ENCODE results near the gene S100A16.
"Not testable (repeated sequence)": the region's sequence is repeated elsewhere in the genome, so short reads cannot be mapped to it uniquely, and the experiment has no call there.

The S100A16 gene

DNA sequence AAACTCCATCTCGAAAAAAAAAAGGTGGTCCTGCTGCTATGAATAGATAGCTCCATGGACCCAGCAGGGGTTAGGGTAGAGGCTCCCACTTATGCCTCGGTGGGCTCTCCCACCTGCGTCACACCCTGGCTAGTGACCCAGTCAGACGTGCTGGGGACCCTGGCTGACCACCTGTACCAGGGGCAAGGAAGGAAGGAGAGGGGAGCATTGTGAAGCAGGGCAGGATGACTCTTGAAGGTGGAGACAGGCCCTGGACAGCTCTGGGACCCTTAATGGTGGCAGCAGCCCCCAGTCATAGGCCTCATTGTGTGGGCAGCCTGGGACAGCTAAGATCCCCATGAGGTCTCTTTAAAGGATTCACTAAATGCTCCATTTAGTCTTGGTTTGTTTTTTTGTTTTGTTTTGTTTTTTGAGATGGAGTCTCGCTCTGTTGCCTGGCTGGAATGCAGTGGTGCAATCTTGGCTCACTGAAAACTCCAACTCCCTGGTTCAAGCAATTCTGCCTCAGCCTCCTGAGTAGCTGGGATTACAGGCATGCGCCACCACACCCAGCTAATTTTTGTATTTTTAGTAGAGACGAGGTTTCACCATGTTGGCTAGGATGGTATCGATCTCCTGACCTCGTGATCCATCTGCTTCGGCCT, 35.2 kb upstream of the S100A16 start:
- H3K27ac ChIP-seq (ENCODE audit: low read depth, low read length): no peak overlapping the region
- H3K9ac ChIP-seq (ENCODE audit: low read length): no peak overlapping the region
- H3K4me1 ChIP-seq (ENCODE audit: control insufficient read depth, insufficient read depth, low read length): peaks cover 2% of the 10 kb centered on the region
- H3K4me3 ChIP-seq (ENCODE audit: low read length): no peak overlapping the region
- H3K36me3 ChIP-seq (ENCODE audit: control insufficient read depth, insufficient read depth, low read length): peaks cover 22% of the 10 kb centered on the region
- H3K27me3 ChIP-seq (ENCODE audit: control insufficient read depth, insufficient read depth, low read length): no peaks in the 10 kb centered on the region

DNA sequence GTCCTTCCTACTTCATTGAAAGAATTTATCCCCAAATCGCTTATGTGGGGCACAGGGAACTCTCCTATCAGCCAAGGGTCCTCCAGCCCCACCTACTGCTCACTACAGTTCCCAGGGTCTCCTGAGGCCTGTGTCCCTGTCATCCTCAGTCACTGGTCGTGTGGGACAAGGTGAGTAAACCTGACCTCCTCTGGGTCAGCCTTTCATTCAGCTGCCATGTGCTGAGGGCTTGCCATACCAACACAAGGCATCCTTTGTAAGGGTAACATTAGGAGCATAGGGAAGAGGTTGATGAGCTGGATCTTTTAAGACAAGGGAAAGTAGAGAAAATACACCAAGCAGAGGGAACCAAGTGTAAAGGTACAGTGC, 34.4 kb upstream of the S100A16 start:
- Histone ChIP-seq H3K27ac (ENCODE audit: low read depth, low read length) (no peak overlapping the region), H3K4me1 (ENCODE audit: control insufficient read depth, insufficient read depth, low read length) (peaks cover 2% of the 10 kb centered on the region), H3K36me3 (ENCODE audit: control insufficient read depth, insufficient read depth, low read length) (peaks cover 30% of the 10 kb centered on the region), H3K4me3 (ENCODE audit: low read length) (no peak overlapping the region), H3K27me3 (ENCODE audit: control insufficient read depth, insufficient read depth, low read length) (no peaks in the 10 kb centered on the region), H3K9ac (ENCODE audit: low read length) (no peak overlapping the region)

DNA sequence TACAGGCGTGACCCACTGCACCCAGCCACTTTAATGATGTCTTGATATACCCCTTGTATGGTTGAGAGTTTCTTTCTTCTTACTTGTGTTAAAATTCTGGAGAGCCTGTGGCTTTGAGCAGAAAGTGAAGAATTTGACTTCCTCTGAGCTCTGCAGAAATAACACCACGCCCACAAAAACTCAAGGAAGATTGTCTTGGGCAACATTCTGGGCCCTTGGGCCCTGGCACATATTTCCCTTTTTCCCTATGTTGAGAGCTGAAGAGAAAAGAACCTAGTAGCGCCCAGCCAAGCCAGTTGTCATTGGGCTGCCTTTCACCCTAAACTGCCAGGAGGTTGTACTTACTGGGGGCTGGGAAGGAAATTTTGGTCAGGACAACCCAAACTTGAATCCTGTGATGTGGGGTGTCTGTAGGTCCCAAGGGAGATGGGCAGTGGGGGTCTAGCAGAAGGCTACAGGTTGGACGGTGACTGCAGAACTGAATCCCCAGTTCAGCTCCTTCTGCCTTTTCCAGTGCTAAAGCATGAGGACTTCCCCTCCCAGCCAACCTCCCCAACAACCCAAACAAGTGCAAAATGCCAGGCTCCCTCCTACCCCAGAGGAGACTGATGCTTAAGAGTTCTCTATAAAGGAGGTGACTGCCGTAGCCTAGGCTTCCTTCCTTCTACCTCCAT, 33.9 kb upstream of the S100A16 start:
- H3K27me3 ChIP-seq (ENCODE audit: control insufficient read depth, insufficient read depth, low read length): no peaks in the 10 kb centered on the region
- H3K9ac ChIP-seq (ENCODE audit: low read length): no peak overlapping the region
- H3K36me3 ChIP-seq (ENCODE audit: control insufficient read depth, insufficient read depth, low read length): peaks cover 35% of the 10 kb centered on the region
- no peak overlapping the region for H3K27ac ChIP-seq (ENCODE audit: low read depth, low read length)
- no peak overlapping the region for H3K4me3 ChIP-seq (ENCODE audit: low read length)
- H3K4me1 ChIP-seq (ENCODE audit: control insufficient read depth, insufficient read depth, low read length): peaks cover 2% of the 10 kb centered on the region

DNA sequence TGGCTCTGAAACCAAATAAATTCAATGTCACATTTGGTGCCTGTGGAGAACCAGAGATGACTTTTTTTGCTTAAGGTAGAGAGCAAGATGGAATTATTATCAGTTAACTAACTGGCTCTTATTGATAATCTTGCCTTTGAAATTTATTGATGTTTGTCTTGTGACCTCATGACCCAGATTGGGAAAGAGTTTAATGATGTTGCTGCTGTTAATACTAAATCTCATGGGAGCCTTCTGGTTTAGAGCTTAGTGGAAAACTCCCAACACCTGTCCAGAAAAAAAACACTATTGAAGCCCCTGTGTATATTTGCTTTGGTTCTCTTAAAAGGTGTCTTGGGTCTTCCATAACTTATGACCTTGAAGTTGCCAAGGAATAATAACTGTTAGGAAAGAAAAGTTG, 30.9 kb upstream of the S100A16 start:
- peaks cover 2% of the 10 kb centered on the region for H3K4me1 ChIP-seq (ENCODE audit: control insufficient read depth, insufficient read depth, low read length)
- H3K9ac ChIP-seq (ENCODE audit: low read length): no peak overlapping the region

DNA sequence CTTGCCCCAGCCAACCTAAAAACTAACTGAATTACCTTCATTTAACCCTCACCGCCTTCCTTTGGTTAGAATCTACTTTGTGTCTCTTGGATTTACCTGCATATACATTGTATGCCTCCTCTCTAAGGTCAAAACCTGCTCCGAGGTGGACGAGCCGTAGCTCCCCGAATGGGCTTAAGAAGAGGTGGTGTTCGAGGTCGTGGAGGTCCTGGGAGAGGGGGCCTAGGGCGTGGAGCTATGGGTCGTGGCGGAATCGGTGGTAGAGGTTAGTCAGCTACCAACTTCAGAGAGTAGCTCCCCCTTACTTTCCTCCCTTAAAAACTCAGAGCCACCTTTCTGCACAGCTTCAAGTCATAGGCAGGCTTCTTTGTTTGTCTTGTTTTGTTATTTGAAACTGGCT, 30.2 kb upstream of the S100A16 start:
- Histone ChIP-seq H3K9ac (ENCODE audit: low read length) (no peak overlapping the region), H3K4me3 (ENCODE audit: low read length) (no peak overlapping the region), H3K27ac (ENCODE audit: low read depth, low read length) (no peak overlapping the region), H3K4me1 (ENCODE audit: control insufficient read depth, insufficient read depth, low read length) (peaks cover 2% of the 10 kb centered on the region), H3K27me3 (ENCODE audit: control insufficient read depth, insufficient read depth, low read length) (no peaks in the 10 kb centered on the region), H3K36me3 (ENCODE audit: control insufficient read depth, insufficient read depth, low read length) (peaks cover 55% of the 10 kb centered on the region)

More for the DNA sequence above, 30.9 kb upstream of the S100A16 start:
- Histone ChIP-seq H3K36me3 (ENCODE audit: control insufficient read depth, insufficient read depth, low read length) (peaks cover 50% of the 10 kb centered on the region), H3K27me3 (ENCODE audit: control insufficient read depth, insufficient read depth, low read length) (no peaks in the 10 kb centered on the region), H3K4me3 (ENCODE audit: low read length) (no peak overlapping the region), H3K27ac (ENCODE audit: low read depth, low read length) (no peak overlapping the region)

DNA sequence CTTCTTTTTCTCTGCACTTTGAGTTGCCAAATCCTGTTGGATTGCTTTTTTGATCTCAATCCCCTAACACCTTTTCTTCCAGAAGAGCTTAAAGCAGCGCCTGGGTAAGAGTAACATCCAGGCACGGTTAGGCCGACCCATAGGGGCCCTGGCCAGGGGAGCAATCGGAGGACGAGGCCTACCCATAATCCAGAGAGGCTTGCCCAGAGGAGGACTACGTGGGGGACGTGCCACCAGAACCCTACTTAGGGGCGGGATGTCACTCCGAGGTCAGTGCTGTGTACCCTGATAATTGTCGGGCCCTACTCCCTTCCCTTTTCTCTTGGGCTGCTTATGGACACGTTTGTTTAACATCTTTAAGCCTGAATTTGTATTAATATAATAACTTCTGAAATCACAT, 29.2 kb upstream of the S100A16 start:
- Histone ChIP-seq H3K27ac (ENCODE audit: low read depth, low read length) (no peak overlapping the region), H3K9ac (ENCODE audit: low read length) (no peak overlapping the region), H3K4me1 (ENCODE audit: control insufficient read depth, insufficient read depth, low read length) (peaks cover 2% of the 10 kb centered on the region), H3K36me3 (ENCODE audit: control insufficient read depth, insufficient read depth, low read length) (peaks cover 60% of the 10 kb centered on the region), H3K4me3 (ENCODE audit: low read length) (no peak overlapping the region), H3K27me3 (ENCODE audit: control insufficient read depth, insufficient read depth, low read length) (no peaks in the 10 kb centered on the region)

DNA sequence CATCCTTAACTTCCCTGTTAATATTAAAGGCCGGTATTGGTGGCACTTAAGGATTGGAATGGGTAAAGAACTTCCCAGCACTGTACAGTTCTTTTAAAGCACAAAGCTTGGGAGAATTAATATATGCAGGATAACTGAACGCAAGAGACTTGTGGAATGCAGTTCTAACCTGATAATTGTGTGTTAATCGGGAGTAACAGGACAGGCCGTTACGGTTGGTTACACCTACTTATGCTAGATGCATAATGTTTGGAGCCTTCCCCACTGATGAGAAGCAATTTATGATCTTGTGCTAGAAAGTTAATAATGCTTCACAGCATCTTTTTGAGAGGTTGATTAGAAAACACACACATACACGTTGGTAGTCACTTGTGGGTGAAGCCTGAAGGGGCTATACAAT, 27.9 kb upstream of the S100A16 start:
- H3K4me3 ChIP-seq (ENCODE audit: low read length): no peak overlapping the region
- no peaks in the 10 kb centered on the region for H3K27me3 ChIP-seq (ENCODE audit: control insufficient read depth, insufficient read depth, low read length)
- H3K9ac ChIP-seq (ENCODE audit: low read length): no peak overlapping the region
- H3K4me1 ChIP-seq (ENCODE audit: control insufficient read depth, insufficient read depth, low read length): peaks cover 6% of the 10 kb centered on the region
- peaks cover 65% of the 10 kb centered on the region for H3K36me3 ChIP-seq (ENCODE audit: control insufficient read depth, insufficient read depth, low read length)
- H3K27ac ChIP-seq (ENCODE audit: low read depth, low read length): no peak overlapping the region

DNA sequence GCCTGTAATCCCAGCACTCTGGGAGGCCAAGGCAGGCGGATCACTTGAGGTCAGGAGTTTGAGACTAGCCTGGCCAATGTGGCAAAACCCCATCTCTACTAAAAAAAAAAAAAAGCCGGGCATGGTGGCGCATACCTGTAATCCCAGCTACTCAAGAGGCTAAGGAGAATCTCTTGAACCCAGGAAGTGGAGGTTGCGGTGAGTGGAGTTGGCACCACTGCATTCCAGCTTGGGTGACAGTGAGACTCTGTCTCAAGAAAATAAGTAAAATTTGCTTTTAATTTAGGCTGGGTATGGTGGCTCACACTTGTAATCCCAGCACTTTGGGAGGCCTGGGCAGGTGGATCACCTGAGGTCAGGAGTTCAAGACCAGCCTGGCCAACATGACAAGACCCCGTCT, 27.3 kb upstream of the S100A16 start:
- not testable (repeated sequence) for H3K4me1 ChIP-seq (ENCODE audit: control insufficient read depth, insufficient read depth, low read length); H3K27me3 ChIP-seq (ENCODE audit: control insufficient read depth, insufficient read depth, low read length); H3K9ac ChIP-seq (ENCODE audit: low read length); H3K27ac ChIP-seq (ENCODE audit: low read depth, low read length); H3K4me3 ChIP-seq (ENCODE audit: low read length)
- peaks cover 59% of the 10 kb centered on the region for H3K36me3 ChIP-seq (ENCODE audit: control insufficient read depth, insufficient read depth, low read length)

DNA sequence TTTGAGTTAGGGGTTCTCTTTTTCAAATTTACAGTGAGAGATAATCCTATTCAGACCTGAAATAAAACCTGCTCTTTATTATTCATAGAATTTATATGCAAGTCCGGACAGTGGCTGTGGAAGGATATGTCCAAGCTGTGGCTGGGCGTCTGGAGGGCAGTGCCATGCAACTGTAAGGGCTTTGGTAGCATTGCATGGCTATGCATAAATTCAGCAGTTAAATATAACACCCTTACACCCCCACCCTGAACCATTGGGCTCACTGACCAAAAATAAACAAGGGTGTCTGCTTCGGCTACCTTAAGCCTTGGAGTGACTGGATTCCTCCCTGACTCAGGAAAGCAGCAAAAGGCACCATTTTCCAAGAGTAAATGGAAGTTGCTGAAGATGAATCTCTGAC, 26.3 kb upstream of the S100A16 start:
- Histone ChIP-seq H3K27ac (ENCODE audit: low read depth, low read length) (no peak overlapping the region), H3K36me3 (ENCODE audit: control insufficient read depth, insufficient read depth, low read length) (peaks cover 53% of the 10 kb centered on the region)

DNA sequence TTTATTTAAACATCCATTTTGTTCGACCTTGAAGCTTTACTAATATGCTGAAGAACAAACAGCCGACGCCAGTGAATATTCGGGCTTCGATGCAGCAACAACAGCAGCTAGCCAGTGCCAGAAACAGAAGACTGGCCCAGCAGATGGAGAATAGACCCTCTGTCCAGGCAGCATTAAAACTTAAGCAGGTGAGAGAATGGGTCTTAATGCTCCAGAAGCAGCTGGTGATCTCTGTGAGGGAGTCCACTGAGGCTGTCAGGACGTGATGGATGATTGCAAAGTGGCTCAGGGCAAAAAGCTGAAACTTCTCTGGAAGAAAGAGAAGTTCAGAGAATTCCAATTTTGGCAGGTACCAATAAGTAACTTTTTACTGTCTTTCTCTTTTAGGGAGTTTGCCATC, 25.3 kb upstream of the S100A16 start:
- Histone ChIP-seq H3K4me3 (ENCODE audit: low read length) (no peak overlapping the region), H3K27me3 (ENCODE audit: control insufficient read depth, insufficient read depth, low read length) (no peaks in the 10 kb centered on the region), H3K4me1 (ENCODE audit: control insufficient read depth, insufficient read depth, low read length) (peaks cover 10% of the 10 kb centered on the region), H3K9ac (ENCODE audit: low read length) (no peak overlapping the region), H3K27ac (ENCODE audit: low read depth, low read length) (no peak overlapping the region), H3K36me3 (ENCODE audit: control insufficient read depth, insufficient read depth, low read length) (peaks cover 45% of the 10 kb centered on the region)

More for the DNA sequence above, 26.3 kb upstream of the S100A16 start:
- Histone ChIP-seq H3K4me1 (ENCODE audit: control insufficient read depth, insufficient read depth, low read length) (peaks cover 8% of the 10 kb centered on the region), H3K4me3 (ENCODE audit: low read length) (no peak overlapping the region), H3K9ac (ENCODE audit: low read length) (no peak overlapping the region), H3K27me3 (ENCODE audit: control insufficient read depth, insufficient read depth, low read length) (no peaks in the 10 kb centered on the region)

DNA sequence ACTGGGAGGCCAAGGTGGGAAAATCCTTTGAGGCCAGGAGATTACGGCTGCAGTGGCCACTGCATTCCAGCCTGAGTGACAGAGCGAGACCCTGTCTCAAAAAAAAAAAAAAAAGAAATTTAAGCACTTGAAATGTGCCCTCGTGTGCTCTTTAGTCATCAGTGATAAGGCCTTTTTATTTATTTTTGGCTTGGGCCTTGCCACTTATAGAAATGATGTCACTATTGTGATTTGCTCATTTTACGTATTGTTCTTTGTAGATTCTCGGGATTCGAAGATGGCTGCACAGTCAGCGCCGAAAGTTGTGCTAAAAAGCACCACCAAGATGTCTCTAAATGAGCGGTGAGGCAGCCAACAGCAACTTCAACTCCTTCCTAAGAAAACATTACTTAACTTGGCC, 23.4 kb upstream of the S100A16 start:
- Histone ChIP-seq H3K9ac (ENCODE audit: low read length) (no peak overlapping the region), H3K4me1 (ENCODE audit: control insufficient read depth, insufficient read depth, low read length) (peaks cover 12% of the 10 kb centered on the region), H3K4me3 (ENCODE audit: low read length) (no peak overlapping the region), H3K36me3 (ENCODE audit: control insufficient read depth, insufficient read depth, low read length) (peaks cover 29% of the 10 kb centered on the region), H3K27ac (ENCODE audit: low read depth, low read length) (no peak overlapping the region), H3K27me3 (ENCODE audit: control insufficient read depth, insufficient read depth, low read length) (no peaks in the 10 kb centered on the region)

DNA sequence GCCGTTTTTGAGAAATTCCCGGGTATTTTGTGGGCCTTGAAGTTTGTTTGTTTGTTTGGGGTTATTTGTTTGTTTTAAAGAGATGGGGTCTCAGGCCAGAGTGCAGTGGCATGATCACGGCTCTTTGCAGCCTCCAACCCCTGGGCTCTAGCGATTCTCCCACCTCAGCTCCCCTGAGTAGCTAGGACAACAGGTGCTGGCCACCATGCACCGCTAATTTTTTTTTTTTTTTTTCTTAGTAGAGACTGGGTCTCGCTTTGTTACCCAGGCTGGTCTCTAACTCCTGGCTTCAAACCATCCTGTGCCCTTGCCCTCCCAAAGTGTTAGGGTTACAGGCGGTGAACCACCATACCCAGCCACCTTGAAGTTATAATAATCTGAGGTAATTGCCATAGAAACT, 22.9 kb upstream of the S100A16 start:
- Histone ChIP-seq H3K9ac (ENCODE audit: low read length) (no peak overlapping the region), H3K27me3 (ENCODE audit: control insufficient read depth, insufficient read depth, low read length) (no peaks in the 10 kb centered on the region), H3K4me3 (ENCODE audit: low read length) (no peak overlapping the region), H3K4me1 (ENCODE audit: control insufficient read depth, insufficient read depth, low read length) (peaks cover 12% of the 10 kb centered on the region), H3K36me3 (ENCODE audit: control insufficient read depth, insufficient read depth, low read length) (peaks cover 27% of the 10 kb centered on the region), H3K27ac (ENCODE audit: low read depth, low read length) (no peak overlapping the region)
